A549 (cell line): ENCODE measurements around the gene TUG1.

ENCODE experiments used
- BHLHE40 ChIP-seq: IDR thresholded peaks from 2 replicates; pipeline ENCODE4 v1.6.1; 2012; ENCODE audit warnings: low read depth, low read length, inconsistent platforms
- CBX2 ChIP-seq: fragments of 200-600 bp; sonication (generic); IDR thresholded peaks from 2 replicates; pipeline ENCODE4 v1.6.1; 2016; ENCODE audit warnings: low read depth, mild to moderate bottlenecking, borderline replicate concordance
- CHD2 ChIP-seq: fragments of 150-350 bp; IDR thresholded peaks from 2 replicates; pipeline ENCODE4 v1.6.1; 2014; ENCODE audit warnings: low read length; ENCODE audit not compliant: partially characterized antibody
- CTCF ChIP-seq: fragments of >200 bp; sonication (Bioruptor Twin); formaldehyde crosslinking; IDR thresholded peaks from 3 replicates; pipeline ENCODE4 v1.5.1; 2016
- EHF ChIP-seq: fragments of 250-450 bp; sonication (Bioruptor Pico); IDR thresholded peaks from 2 replicates; pipeline ENCODE4 v1.5.0; 2020; ENCODE audit warnings: mild to moderate bottlenecking
- JUN ChIP-seq, 2 experiments: fragments of >200 bp; sonication (Bioruptor Twin); formaldehyde crosslinking; IDR thresholded peaks; 2 replicates in 1 of 2; 3 replicates in 1 of 2; pipeline ENCODE4 v1.6.1; 2016 to 2017
- MAZ ChIP-seq: fragments of 150-350 bp; IDR thresholded peaks from 2 replicates; pipeline ENCODE4 v1.6.1; 2014; ENCODE audit warnings: antibody characterized with exemption, low read depth, low read length, borderline replicate concordance
- NPAS2 ChIP-seq: fragments of 250-450 bp; sonication (Bioruptor Pico); IDR thresholded peaks from 2 replicates; pipeline ENCODE4 v1.8.0; 2022; ENCODE audit warnings: mild to moderate bottlenecking, moderate library complexity, borderline replicate concordance
- NR3C1 ChIP-seq: fragments of >200 bp; sonication (Bioruptor Twin); formaldehyde crosslinking; IDR thresholded peaks from 3 replicates; pipeline ENCODE4 v1.6.1; 2017
- PBX3 ChIP-seq: IDR thresholded peaks from 2 replicates; pipeline ENCODE4 v1.6.1; 2012
- POLR2A ChIP-seq: IDR thresholded peaks from 2 replicates; pipeline ENCODE4 v1.6.1; 2012; ENCODE audit warnings: mild to moderate bottlenecking, low read length
- RAD21 ChIP-seq, 2 experiments: fragments of >200 bp in 1 of 2; sonication (Bioruptor Twin) in 1 of 2; formaldehyde crosslinking in 1 of 2; IDR thresholded peaks in 1 of 2; conservative IDR thresholded peaks in 1 of 2; 2 replicates in 1 of 2; 3 replicates in 1 of 2; pipeline ENCODE4 v1.6.1; 2012 to 2018; ENCODE audit warnings: inconsistent platforms in 1 of 2
- ZFP36 ChIP-seq: fragments of 450-650 bp; IDR thresholded peaks from 2 replicates; pipeline ENCODE4 v1.6.1; 2014; ENCODE audit warnings: borderline replicate concordance; ENCODE audit not compliant: partially characterized antibody
- TF ChIP-seq, protein P1 (sequence below): IDR thresholded peaks from 2 replicates; pipeline ENCODE4 v1.6.1; 2012

- TF ChIP-seq POLR2A, result no peak
- TF ChIP-seq NR3C1, result no peak
- TF ChIP-seq, protein P1, sequence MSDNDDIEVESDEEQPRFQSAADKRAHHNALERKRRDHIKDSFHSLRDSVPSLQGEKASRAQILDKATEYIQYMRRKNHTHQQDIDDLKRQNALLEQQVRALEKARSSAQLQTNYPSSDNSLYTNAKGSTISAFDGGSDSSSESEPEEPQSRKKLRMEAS, result peak; percentile 85; the same call in 1 of the 2 replicates
- no peak for TF ChIP-seq CBX2
- TF ChIP-seq CTCF, result no peak
- no peak for TF ChIP-seq RAD21 (conservative IDR thresholded peaks at IDR 0.05 in 1 of 2, IDR thresholded peaks at IDR 0.05 in 1 of 2)
- 0 out of 2 replicates have a peak, but pooled peaks have one; percentile 19 for TF ChIP-seq PBX3
- no peak for TF ChIP-seq MAZ
- TF ChIP-seq EHF, result no peak
- TF ChIP-seq CHD2, result no peak
- TF ChIP-seq JUN (IDR thresholded peaks at IDR 0.05), result no peak
- TF ChIP-seq ZFP36, result no peak
- TF ChIP-seq NPAS2 (CRISPR knock-in tag), result 0 out of 2 replicates have a peak, but pooled peaks have one; percentile 41
- TF ChIP-seq BHLHE40, result no peak
These were observed 796 bp upstream of the TUG1 start, which contains the start of gene MORC2 for GRCh38 chr22:30968015-30968923.
